ENCODE data around the gene PAX7.

PAX7 gene

DNA sequence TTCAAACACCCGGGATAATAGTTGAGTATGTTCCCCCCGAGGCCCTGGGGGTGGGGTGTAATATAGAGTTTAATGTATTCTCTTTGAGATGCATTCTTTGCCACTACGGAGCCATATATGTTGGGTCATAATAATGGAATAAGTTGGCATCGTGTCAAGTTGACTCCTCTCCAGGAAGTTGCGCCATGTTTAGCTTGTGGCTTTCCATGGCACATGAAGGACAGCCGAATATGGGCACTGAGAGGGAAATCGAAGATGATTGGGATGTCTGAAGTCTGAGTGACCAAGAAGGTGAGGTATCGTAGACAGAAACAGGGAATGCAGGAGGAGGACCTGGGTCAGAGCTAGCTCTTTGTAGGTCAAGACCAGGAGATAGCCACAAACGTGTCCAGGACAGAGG, 92.6 kb downstream of the PAX7 start:
- Histone ChIP-seq H3K4me3 (no peak overlapping the region), H3K27ac (no peak overlapping the region)
- TF ChIP-seq, protein P1, sequence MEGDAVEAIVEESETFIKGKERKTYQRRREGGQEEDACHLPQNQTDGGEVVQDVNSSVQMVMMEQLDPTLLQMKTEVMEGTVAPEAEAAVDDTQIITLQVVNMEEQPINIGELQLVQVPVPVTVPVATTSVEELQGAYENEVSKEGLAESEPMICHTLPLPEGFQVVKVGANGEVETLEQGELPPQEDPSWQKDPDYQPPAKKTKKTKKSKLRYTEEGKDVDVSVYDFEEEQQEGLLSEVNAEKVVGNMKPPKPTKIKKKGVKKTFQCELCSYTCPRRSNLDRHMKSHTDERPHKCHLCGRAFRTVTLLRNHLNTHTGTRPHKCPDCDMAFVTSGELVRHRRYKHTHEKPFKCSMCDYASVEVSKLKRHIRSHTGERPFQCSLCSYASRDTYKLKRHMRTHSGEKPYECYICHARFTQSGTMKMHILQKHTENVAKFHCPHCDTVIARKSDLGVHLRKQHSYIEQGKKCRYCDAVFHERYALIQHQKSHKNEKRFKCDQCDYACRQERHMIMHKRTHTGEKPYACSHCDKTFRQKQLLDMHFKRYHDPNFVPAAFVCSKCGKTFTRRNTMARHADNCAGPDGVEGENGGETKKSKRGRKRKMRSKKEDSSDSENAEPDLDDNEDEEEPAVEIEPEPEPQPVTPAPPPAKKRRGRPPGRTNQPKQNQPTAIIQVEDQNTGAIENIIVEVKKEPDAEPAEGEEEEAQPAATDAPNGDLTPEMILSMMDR (IDR thresholded peaks at IDR 0.05), result no peak
- DNase-seq (ENCODE audit: low spot score), result no peak

GRCh38 chr1:18723701-18724411, 93.2 kb downstream of the PAX7 start:
- H3K27ac ChIP-seq, result no peak overlapping the region
- H3K4me3 ChIP-seq, result no peak overlapping the region
- DNase-seq (ENCODE audit: low spot score), result no peak
- TF ChIP-seq, protein P1 (IDR thresholded peaks at IDR 0.05), result no peak

GRCh38 chr1:18724801-18725200, 94.2 kb downstream of the PAX7 start:
- TF ChIP-seq, protein P1 (IDR thresholded peaks at IDR 0.05), result no peak
- H3K27ac ChIP-seq, result no peak overlapping the region
- DNase-seq (ENCODE audit: low spot score), result no peak
- H3K4me3 ChIP-seq, result no peak overlapping the region

DNA sequence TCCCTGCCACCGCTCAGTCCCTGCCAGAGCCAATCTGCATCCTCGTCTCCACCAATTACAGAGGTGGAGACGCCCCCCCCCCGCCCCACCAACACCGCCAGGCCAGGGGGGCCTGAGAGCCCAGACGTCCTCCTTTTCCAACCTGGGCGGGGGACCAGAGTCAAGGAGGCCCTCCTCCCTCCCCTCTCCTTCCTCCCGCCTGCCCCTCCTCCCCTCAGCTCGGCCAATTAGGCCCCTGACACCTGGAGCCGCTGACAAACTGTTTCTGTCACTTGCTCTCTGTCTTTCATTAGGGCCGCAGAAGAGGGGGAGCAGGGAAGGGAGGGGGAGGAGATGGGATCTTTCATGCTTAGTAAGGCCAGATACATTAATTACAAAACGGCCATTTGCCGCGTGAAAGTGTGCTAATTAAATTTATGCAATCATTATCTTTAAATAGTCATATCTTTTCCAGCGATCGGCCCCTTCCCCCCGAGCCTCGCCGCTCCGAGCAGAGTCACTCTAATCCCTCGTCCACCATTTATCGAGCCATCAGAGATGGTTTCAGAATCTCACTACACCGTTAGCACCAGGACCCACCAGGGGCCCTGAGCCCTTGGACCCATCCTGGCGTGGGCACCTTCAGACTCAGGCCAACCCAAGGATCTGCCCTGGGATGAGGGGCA, 94.7 kb downstream of the PAX7 start:
- no peak for DNase-seq (ENCODE audit: low spot score)
- TF ChIP-seq, protein P1 (IDR thresholded peaks at IDR 0.05), result no peak
- no peak overlapping the region for H3K27ac ChIP-seq
- H3K4me3 ChIP-seq, result no peak overlapping the region

DNA sequence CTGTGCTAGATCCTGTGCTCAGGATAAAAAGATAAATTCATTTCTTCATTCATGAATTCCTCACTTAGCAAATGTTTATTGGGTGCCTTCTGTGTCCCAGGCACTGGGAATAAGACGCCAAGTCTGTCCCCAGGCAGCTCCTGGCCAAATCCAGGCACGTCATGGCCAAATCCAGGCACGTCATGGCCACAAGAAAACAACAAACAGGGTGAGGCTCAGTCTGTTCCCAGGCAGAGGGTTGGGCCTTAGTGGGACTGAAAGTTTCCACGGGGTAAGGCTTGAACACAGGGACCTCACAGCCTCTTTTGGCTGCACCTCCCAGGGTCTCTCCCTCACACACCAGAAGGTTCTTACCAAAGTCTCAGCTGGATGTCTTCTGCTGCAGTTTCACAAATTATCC, 95.7 kb downstream of the PAX7 start:
- TF ChIP-seq, protein P1 (IDR thresholded peaks at IDR 0.05), result no peak
- no peak overlapping the region for H3K27ac ChIP-seq
- no peak for DNase-seq (ENCODE audit: low spot score)
- H3K4me3 ChIP-seq, result no peak overlapping the region

- H3K27ac ChIP-seq, result no peak overlapping the region
- TF ChIP-seq, protein P1 (IDR thresholded peaks at IDR 0.05), result no peak
- no peak for DNase-seq (ENCODE audit: low spot score)
- no peak overlapping the region for H3K4me3 ChIP-seq
Observed at GRCh38 chr1:18727956-18728355, 97.3 kb downstream of the PAX7 start.

DNA sequence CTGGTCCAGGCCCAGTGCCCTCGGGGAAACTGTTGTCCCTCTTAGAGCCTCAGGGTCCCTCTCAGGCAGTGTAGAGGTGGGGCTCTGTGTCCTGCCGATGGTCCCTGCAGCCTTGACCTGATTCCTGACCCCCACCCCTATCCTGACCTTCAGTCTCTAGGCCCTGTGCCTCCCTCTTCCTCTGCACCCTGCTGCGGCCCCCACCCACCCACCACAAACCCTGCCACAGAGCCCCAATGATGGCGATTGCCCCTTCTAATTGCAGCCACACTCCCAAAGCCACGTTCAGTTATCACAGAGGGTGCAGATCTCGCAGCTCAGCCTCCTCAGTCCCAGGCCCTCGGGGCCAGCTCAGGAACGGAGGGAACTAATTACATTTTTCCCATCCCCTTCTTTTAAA, 99.7 kb downstream of the PAX7 start:
- no peak overlapping the region for H3K27ac ChIP-seq
- no peak for DNase-seq (ENCODE audit: low spot score)
- H3K4me3 ChIP-seq, result no peak overlapping the region
- TF ChIP-seq, protein P1 (IDR thresholded peaks at IDR 0.05), result no peak

All from coronary artery (tissue), 2 donors.